ENCODE measurements around the gene SLC6A17. TPM values are rescaled to one million over a fixed set of nuclear protein-coding genes. Genes with fewer than 3 reads are reported as not detected.
A peak's percentile ranks its signal among the peaks of the same experiment; 100 is the strongest.

Gene SLC6A17
- total RNA-seq, 2 experiments from 2014 or later: 0.02 to 0.07 TPM

GRCh38 chr1:110183642-110184167, 33.4 kb downstream of the SLC6A17 start:
- H3K4me3 Mint-ChIP-seq: no peak overlapping the region
- peaks cover 2% of the 10 kb centered on the region for H3K4me1 Mint-ChIP-seq (ENCODE audit: low read depth)
- CTCF ChIA-PET: no interaction called here
- DNase-seq: no peak
- no peaks in the 10 kb centered on the region for H3K36me3 Mint-ChIP-seq
- no peak overlapping the region for H3K27ac Mint-ChIP-seq
- H3K9me3 Mint-ChIP-seq: peaks cover 3% of the 10 kb centered on the region
- peaks cover 7% of the 10 kb centered on the region for H3K27me3 Mint-ChIP-seq
- intact Hi-C loops (cut with micrococcal nuclease): no loop called here
- POLR2A ChIA-PET: no interaction called here

DNA sequence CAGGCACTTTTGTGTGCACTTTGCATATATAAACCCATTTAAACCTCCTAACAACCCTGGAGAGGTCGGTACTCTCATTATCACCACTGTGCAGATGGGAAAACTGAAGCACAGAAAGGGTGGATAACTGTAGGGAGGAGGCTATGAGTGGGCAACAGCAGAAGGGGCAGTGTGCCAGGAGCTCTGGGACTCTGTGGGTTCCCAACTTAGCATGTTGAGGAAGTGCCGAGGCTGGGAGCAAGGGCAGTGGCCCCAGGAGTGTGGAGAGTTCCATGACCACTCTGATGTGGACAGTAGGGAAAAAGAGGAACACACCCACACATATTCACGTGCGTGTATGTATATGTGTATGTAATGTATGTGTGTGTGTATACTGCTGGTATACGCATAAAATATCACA, 34.2 kb downstream of the SLC6A17 start:
- H3K9me3 Mint-ChIP-seq: no peaks in the 10 kb centered on the region
- H3K36me3 Mint-ChIP-seq: no peaks in the 10 kb centered on the region
- H3K27me3 Mint-ChIP-seq: peaks cover 7% of the 10 kb centered on the region
- intact Hi-C loops (cut with micrococcal nuclease): no loop called here
- POLR2A ChIA-PET: no interaction called here
- no peak overlapping the region for H3K4me3 Mint-ChIP-seq
- CTCF ChIA-PET: interaction anchor here (1.3 kb wide), 1 partner anchor 12 kb away, joined by 6 read pairs; no protein-coding TSS in a partner anchor
- H3K27ac Mint-ChIP-seq: no peak overlapping the region
- DNase-seq: no peak
- peaks cover 2% of the 10 kb centered on the region for H3K4me1 Mint-ChIP-seq (ENCODE audit: low read depth)

DNA sequence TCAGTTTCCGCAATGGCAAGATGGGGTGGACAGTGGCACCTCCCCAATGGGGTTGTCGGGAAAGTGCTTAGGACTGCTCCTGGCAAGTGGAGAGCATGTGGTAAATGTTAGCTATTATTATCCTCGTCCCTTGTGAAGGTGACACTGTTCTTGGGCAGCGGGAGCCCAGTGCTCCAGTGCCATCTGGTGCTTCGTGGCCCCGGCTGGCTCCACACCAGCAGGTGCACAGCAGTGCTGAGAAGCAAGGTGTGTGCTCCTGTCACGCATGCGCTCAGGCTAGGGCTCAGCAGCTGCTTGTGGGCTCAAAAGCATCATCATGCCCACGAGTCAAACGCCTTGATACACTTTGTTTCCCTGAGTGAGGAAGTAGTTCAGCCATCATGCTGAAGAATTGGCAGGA, 34.9 kb downstream of the SLC6A17 start:
- Mint-ChIP-seq H3K36me3 (no peaks in the 10 kb centered on the region), H3K27me3 (peaks cover 7% of the 10 kb centered on the region), H3K9me3 (no peaks in the 10 kb centered on the region), H3K4me1 (ENCODE audit: low read depth) (peaks cover 2% of the 10 kb centered on the region), H3K27ac (no peak overlapping the region), H3K4me3 (no peak overlapping the region)
- ChIA-PET CTCF (interaction anchor here (1.3 kb wide), 1 partner anchor 12 kb away, joined by 6 read pairs; no protein-coding TSS in a partner anchor), POLR2A (no interaction called here)
- intact Hi-C loops (cut with micrococcal nuclease): no loop called here
- no peak for DNase-seq

- POLR2A ChIA-PET: no interaction called here
- Mint-ChIP-seq H3K9me3 (no peaks in the 10 kb centered on the region), H3K27me3 (peaks cover 7% of the 10 kb centered on the region), H3K4me3 (no peak overlapping the region), H3K36me3 (no peaks in the 10 kb centered on the region), H3K4me1 (ENCODE audit: low read depth) (peaks cover 2% of the 10 kb centered on the region), H3K27ac (no peak overlapping the region)
- CTCF ChIA-PET: interaction anchor here (0.9 to 1.5 kb wide), 3 partner anchors 10 to 309 kb away, joined by 3 to 11 read pairs (median 4); no protein-coding TSS in a partner anchor
- intact Hi-C loops (cut with micrococcal nuclease): no loop called here
- no peak for DNase-seq
Measured at GRCh38 chr1:110186558-110186957, 36.3 kb downstream of the SLC6A17 start.

- Mint-ChIP-seq H3K9me3 (no peaks in the 10 kb centered on the region), H3K36me3 (no peaks in the 10 kb centered on the region), H3K4me1 (ENCODE audit: low read depth) (peaks cover 2% of the 10 kb centered on the region), H3K27ac (no peak overlapping the region), H3K27me3 (peaks cover 7% of the 10 kb centered on the region), H3K4me3 (no peak overlapping the region)
- intact Hi-C loops (cut with micrococcal nuclease): no loop called here
- POLR2A ChIA-PET: no interaction called here
- CTCF ChIA-PET: interaction anchor here (1.1 to 1.5 kb wide), 2 partner anchors 10 to 308 kb away, joined by 4 to 11 read pairs; no protein-coding TSS in a partner anchor
- DNase-seq: no peak
Measured at GRCh38 chr1:110187139-110187890, 37.0 kb downstream of the SLC6A17 start.

DNA sequence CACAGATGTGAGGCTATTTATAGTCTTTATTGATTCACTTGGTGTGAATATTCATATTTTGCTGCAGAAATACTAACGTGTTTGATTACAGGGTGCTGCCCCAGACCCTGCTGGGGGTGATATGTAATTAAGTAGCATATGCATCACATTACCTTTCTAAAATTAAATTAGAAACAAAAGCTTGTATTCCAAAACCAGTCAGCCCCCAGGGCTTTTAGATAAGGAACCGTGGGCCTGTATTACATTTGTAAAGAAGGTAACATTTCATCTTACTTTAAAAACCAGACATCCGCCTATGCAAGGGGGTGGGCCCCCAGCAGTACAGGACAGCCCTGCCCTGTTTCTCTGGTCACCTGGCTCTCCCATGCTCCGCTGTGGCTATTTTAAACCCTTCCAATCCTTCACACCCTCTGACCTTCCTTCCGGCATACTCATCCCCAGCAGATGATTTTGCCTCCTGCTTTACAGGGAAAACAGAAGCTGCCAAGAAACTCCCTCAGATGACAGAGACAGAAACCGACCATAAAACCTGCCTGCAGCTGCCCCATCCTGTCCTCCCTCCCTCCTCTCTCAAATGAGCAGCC, 37.8 kb downstream of the SLC6A17 start:
- POLR2A ChIA-PET: no interaction called here
- H3K27me3 Mint-ChIP-seq: peaks cover 7% of the 10 kb centered on the region
- intact Hi-C loops (cut with micrococcal nuclease): no loop called here
- H3K9me3 Mint-ChIP-seq: no peaks in the 10 kb centered on the region
- peaks cover 2% of the 10 kb centered on the region for H3K4me1 Mint-ChIP-seq (ENCODE audit: low read depth)
- H3K36me3 Mint-ChIP-seq: no peaks in the 10 kb centered on the region
- CTCF ChIA-PET: interaction anchor here (0.6 kb wide), 1 partner anchor 125 kb away, joined by 3 read pairs; no protein-coding TSS in a partner anchor
- H3K27ac Mint-ChIP-seq: no peak overlapping the region
- H3K4me3 Mint-ChIP-seq: no peak overlapping the region
- no peak for DNase-seq

GRCh38 chr1:110189181-110189580, 38.9 kb downstream of the SLC6A17 start:
- intact Hi-C loops (cut with micrococcal nuclease): no loop called here
- no peak for DNase-seq
- ChIA-PET POLR2A (no interaction called here), CTCF (interaction anchor here (2.1 kb wide), 1 partner anchor 271 kb away, joined by 5 read pairs; no protein-coding TSS in a partner anchor)
- H3K4me3 Mint-ChIP-seq: no peak overlapping the region
- H3K27me3 Mint-ChIP-seq: peaks cover 6% of the 10 kb centered on the region
- H3K27ac Mint-ChIP-seq: no peak overlapping the region
- H3K9me3 Mint-ChIP-seq: no peaks in the 10 kb centered on the region
- no peaks in the 10 kb centered on the region for H3K36me3 Mint-ChIP-seq
- H3K4me1 Mint-ChIP-seq (ENCODE audit: low read depth): peaks cover 2% of the 10 kb centered on the region

DNA sequence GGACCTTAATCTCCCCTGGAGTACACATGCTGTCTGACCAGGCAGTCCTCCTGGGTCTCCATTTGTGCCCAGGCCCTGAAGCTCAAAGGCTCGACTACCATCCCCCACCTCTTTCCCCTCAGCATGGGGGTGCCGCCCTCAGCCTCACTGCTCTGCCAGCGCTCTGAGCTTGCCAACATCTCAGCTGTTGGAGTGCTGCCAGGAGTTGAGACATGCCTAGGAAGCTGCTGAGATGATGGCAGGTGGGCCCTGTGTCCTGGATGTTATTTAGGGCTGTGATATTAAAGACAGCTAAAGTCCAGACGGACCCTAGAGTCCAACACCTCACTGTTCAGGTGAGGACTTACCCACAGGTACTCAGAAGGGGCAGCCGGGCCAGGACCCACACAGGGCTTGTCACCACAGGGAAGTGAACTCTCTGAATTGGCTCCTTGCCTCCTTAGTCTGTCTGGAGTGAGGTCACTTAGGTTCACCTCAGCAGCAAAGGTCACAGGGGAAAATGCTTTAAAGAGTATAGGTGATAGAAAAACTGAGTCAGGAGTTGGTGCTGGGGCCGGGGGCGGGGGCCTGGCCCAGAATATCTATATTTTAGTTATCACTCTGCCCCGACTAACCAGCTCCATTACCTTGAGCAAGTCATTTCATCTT, 40.1 kb downstream of the SLC6A17 start:
- no peak for DNase-seq
- ChIA-PET POLR2A (no interaction called here), CTCF (interaction anchor here (1.0 to 5.0 kb wide), 4 partner anchors 14 to 306 kb away, joined by 3 to 22 read pairs (median 6); no protein-coding TSS in a partner anchor)
- Mint-ChIP-seq H3K4me1 (ENCODE audit: low read depth) (peaks cover 2% of the 10 kb centered on the region), H3K4me3 (no peak overlapping the region), H3K36me3 (no peaks in the 10 kb centered on the region), H3K27ac (no peak overlapping the region), H3K27me3 (no peaks in the 10 kb centered on the region), H3K9me3 (no peaks in the 10 kb centered on the region)
- intact Hi-C loops (cut with micrococcal nuclease): no loop called here

DNA sequence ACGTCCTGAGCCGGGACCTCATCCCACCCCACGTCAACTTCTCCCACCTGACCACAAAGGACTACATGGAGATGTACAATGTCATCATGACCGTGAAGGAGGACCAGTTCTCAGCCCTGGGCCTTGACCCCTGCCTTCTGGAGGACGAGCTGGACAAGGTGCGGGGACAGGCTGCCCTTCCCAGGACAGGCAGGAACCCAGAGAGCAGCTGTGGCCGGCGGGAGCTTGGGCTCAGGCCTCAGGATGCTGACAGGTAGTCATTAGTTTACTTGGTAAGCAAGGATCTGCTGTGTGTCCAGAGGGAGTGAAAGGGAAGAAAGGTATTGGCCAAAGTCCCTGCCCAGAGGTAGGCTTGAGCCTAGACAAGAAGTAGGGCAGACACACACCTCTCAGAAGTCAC, 42.2 kb downstream of the SLC6A17 start:
- POLR2A ChIA-PET: no interaction called here
- H3K27ac Mint-ChIP-seq: no peak overlapping the region
- CTCF ChIA-PET: interaction anchor here (1.0 to 5.0 kb wide), 4 partner anchors 11 to 303 kb away, joined by 3 to 22 read pairs (median 8); no protein-coding TSS in a partner anchor
- H3K27me3 Mint-ChIP-seq: no peaks in the 10 kb centered on the region
- H3K4me3 Mint-ChIP-seq: no peak overlapping the region
- no peak for DNase-seq
- H3K9me3 Mint-ChIP-seq: no peaks in the 10 kb centered on the region
- no peaks in the 10 kb centered on the region for H3K36me3 Mint-ChIP-seq
- H3K4me1 Mint-ChIP-seq (ENCODE audit: low read depth): no peaks in the 10 kb centered on the region
- intact Hi-C loops (cut with micrococcal nuclease): no loop called here

DNA sequence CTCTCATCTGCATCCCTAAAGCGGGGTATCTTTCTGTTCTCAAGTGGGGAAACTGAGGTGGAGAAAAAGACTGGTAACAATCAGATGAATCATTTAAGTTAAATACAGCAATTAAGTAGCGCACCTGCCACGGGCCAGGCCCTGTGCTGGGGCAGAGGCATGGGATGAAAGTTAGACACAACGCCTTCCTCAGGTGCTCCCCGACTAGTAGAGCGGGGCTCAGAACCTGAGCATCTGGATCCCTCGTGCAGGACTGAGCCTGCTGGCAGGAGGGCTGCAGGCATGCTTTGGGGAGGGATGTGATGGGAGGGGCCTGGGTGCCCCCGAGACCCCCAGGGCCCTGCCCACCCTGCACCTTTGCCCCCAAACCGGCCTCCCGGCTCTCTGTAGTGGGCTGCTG, 44.9 kb downstream of the SLC6A17 start:
- Mint-ChIP-seq H3K4me1 (ENCODE audit: low read depth) (no peaks in the 10 kb centered on the region), H3K27me3 (no peaks in the 10 kb centered on the region), H3K27ac (no peak overlapping the region), H3K9me3 (no peaks in the 10 kb centered on the region), H3K4me3 (no peak overlapping the region), H3K36me3 (no peaks in the 10 kb centered on the region)
- no peak for DNase-seq
- ChIA-PET POLR2A (no interaction called here), CTCF (interaction anchor here (1.7 to 5.0 kb wide), 3 partner anchors 9 to 265 kb away, joined by 5 to 22 read pairs (median 12); no protein-coding TSS in a partner anchor)
- intact Hi-C loops (cut with micrococcal nuclease): no loop called here

GRCh38 chr1:110196917-110197765, 46.8 kb downstream of the SLC6A17 start:
- intact Hi-C loops (cut with micrococcal nuclease): loop anchor here (1.0 kb wide), 1 partner anchor 263 kb away; no protein-coding TSS in a partner anchor
- Mint-ChIP-seq H3K9me3 (no peaks in the 10 kb centered on the region), H3K36me3 (no peaks in the 10 kb centered on the region), H3K4me3 (no peak overlapping the region), H3K27me3 (no peaks in the 10 kb centered on the region), H3K4me1 (ENCODE audit: low read depth) (no peaks in the 10 kb centered on the region), H3K27ac (no peak overlapping the region)
- CTCF ChIA-PET: interaction anchor here (0.5 to 3.3 kb wide), 40 partner anchors 10 to 299 kb away, joined by 3 to 52 read pairs (median 4); partner anchors contain the start of genes KCNC4, LAMTOR5 and SLC6A17
- DNase-seq: peak; percentile 63
- POLR2A ChIA-PET: interaction anchor here (0.5 kb wide), 1 partner anchor 264 kb away, joined by 3 read pairs; no protein-coding TSS in a partner anchor

Measured in activated CD4-positive, alpha-beta memory T cell treated with anti-CD3 and anti-CD28 coated beads for 36 hours (primary cell).